Measurements from ENCODE around the gene OSBPL1A.

GRCh38 chr18:24436939-24437338 lies 39.3 kb upstream of the OSBPL1A start:
- TF ChIP-seq CTCF (IDR thresholded peaks at IDR 0.05 in 4 of 5, conservative IDR thresholded peaks at IDR 0.05 in 1 of 5) (no peak), POLR2A (IDR thresholded peaks at IDR 0.05) (no peak)
